Heart right ventricle (tissue), 16 donors: ENCODE measurements around the gene POLR3K. TPM values are rescaled to one million over a fixed set of nuclear protein-coding genes. Genes with fewer than 3 reads are reported as not detected.
A peak's percentile ranks its signal among the peaks of the same experiment; 100 is the strongest.

ENCODE experiments used
- ATAC-seq, 8 donors: fragments of 200-7000 bp; cut with Tn5 transposase; one replicate each; pipeline ENCODE4 v1.9.1; 2020; ENCODE audit warnings: mild to moderate bottlenecking in 8 of 8, moderate library complexity in 8 of 8, moderate number of reproducible peaks in 1 of 8
- DNase-seq, 2 donors: peaks; one replicate each; pipeline ENCODE4 v3.0.0-alpha.2; 2020
- H3K27ac ChIP-seq, 10 donors: fragments of 200-600 bp; sonication (generic) in 2 of 10; one replicate each; pipeline versions ENCODE4 v1.5.0 to v1.8.0; 2020 to 2022; ENCODE audit warnings: mild to moderate bottlenecking in 3 of 10
- H3K27me3 ChIP-seq, 7 donors: fragments of 200-600 bp; one replicate each; pipeline ENCODE4 v1.8.0; 2021 to 2022; ENCODE audit warnings: mild to moderate bottlenecking in 2 of 7
- H3K36me3 ChIP-seq, 9 donors: fragments of 200-600 bp; sonication (generic) in 1 of 9; one replicate each; pipeline versions ENCODE4 v1.5.0 to v1.8.0; 2020 to 2022; ENCODE audit warnings: mild to moderate bottlenecking in 2 of 9
- H3K4me1 ChIP-seq, 9 donors: fragments of 200-600 bp; sonication (generic) in 1 of 9; one replicate each; pipeline versions ENCODE4 v1.5.0 to v1.8.0; 2020 to 2022; ENCODE audit warnings: mild to moderate bottlenecking in 4 of 9
- H3K4me3 ChIP-seq, 10 donors: fragments of 200-600 bp; sonication (generic) in 2 of 10; one replicate each; pipeline versions ENCODE4 v1.5.0 to v1.8.0; 2020 to 2022; ENCODE audit warnings: mild to moderate bottlenecking in 7 of 10, moderate library complexity in 2 of 10
- H3K9me3 ChIP-seq, 11 donors: fragments of 200-600 bp in 10 of 11; sonication (generic) in 2 of 11; one replicate each; pipeline versions ENCODE4 v1.5.0 to v1.8.0; 2013 to 2022; ENCODE audit warnings: mild to moderate bottlenecking in 2 of 11, control low read depth in 1 of 11, moderate library complexity in 1 of 11
- WGBS, 2 donors: extraction: QIAGEN DNeasy Blood & Tissue Kit; methylation state at CpG; one replicate each; pipeline ENCODE4 v1.1.7; 2013; ENCODE audit warnings: inconsistent platforms in 1 of 2; 5-methylcytosine and 5-hydroxymethylcytosine counted together
- intact Hi-C, 10 donors: fragments of 100-400 bp; cut with DNase I; formaldehyde crosslinking; loops; one replicate each; pipeline versions ENCODE4 v1.11.1 to v1.14.2; 2022
- polyA plus RNA-seq, 2 donors: library from polyadenylated mRNA; stranded (reverse); fragments of 200-250 nt; gene quantifications; one replicate each; pipeline ENCODE4 v1.2.3, GENCODE V29; 2013
- total RNA-seq, 10 donors: library from RNA; stranded (reverse); fragmentation: NEBNext Ultra II Directional in 3 of 10; extraction: Animal tissue kit (Norgen Biotek cat#: 25700) in 3 of 10; gene quantifications; one replicate each; pipeline versions ENCODE4 v1.2.1 to v1.2.4, GENCODE V29; 2021 to 2023
- TF ChIP-seq, protein P1 (sequence below), 9 donors: fragments of 200-600 bp; sonication (generic) in 2 of 9; IDR thresholded peaks; one replicate each; pipeline versions ENCODE4 v1.5.0 to v1.8.0; 2021 to 2022; ENCODE audit warnings: antibody characterized with exemption in 9 of 9, mild to moderate bottlenecking in 5 of 9, moderate library complexity in 1 of 9
- donor health status: Arrhythmogenic right ventricular cardiomyopathy.
- donor health status: ischemic (EF 13 %, LVEDD 7.1; RV severe dilation, severe dysfunction).
- donor health status: healthy with polysubstance abuse.
- donor health status: DM: no; HTN: yes; CAD: no.
- donor health status: DM: no; HTN: no; CAD: no.
- donor health status: ischemic (EF 25% LVEDD 6.9; RV normal size, moderate dysfunction).
- donor health status: ischemic (EF 25% LVEDD 5.7; RV mildly dilated, moderate dysfunction).
- donor health status: healthy.
- donor health status: DM: yes; HTN: yes; CAD: no.
- donor health status: Ischemic cardiomyopathy.
- donor health status: ischemic (EF 35%, LVEDD 5.7; RV mildly dilated, moderate dysfunction).
- donor health status: nonischemic (EF 11% LVEDD 7.7; RV severe dilation, severe dysfunction).
- donor health status: DM: yes; HTN: yes; CAD: no.
- donor health status: PGD.
- donor health status: ischemic (EF 29% LVEDD 5.4; RV normal size, mild dysfunction).
- donor health status: nonischemic (EF 23%, LVEDD 6.1; RV moderate dilation, normal function).

The POLR3K gene
- total and polyA plus RNA-seq, 12 donors, result 6.7 to 19.2 (median 10.5) TPM

- 93% methylated on average over 15 of the region's 15 CpGs for WGBS, 2 donors
- no peaks in the 10 kb centered on the region for H3K27me3 ChIP-seq
- H3K27ac ChIP-seq, result no peak overlapping the region
- TF ChIP-seq, protein P1, sequence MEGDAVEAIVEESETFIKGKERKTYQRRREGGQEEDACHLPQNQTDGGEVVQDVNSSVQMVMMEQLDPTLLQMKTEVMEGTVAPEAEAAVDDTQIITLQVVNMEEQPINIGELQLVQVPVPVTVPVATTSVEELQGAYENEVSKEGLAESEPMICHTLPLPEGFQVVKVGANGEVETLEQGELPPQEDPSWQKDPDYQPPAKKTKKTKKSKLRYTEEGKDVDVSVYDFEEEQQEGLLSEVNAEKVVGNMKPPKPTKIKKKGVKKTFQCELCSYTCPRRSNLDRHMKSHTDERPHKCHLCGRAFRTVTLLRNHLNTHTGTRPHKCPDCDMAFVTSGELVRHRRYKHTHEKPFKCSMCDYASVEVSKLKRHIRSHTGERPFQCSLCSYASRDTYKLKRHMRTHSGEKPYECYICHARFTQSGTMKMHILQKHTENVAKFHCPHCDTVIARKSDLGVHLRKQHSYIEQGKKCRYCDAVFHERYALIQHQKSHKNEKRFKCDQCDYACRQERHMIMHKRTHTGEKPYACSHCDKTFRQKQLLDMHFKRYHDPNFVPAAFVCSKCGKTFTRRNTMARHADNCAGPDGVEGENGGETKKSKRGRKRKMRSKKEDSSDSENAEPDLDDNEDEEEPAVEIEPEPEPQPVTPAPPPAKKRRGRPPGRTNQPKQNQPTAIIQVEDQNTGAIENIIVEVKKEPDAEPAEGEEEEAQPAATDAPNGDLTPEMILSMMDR (IDR thresholded peaks at IDR 0.05), result no peak
- no peak for ATAC-seq
- no peak for DNase-seq
- no peaks in the 10 kb centered on the region for H3K9me3 ChIP-seq
- no peaks in the 10 kb centered on the region for H3K36me3 ChIP-seq
- intact Hi-C loops, result no loop called here
- peaks cover 0 to 20% (median 0%) of the 10 kb centered on the region in 9 donors for H3K4me1 ChIP-seq
- H3K4me3 ChIP-seq, result no peak overlapping the region
Measured at GRCh38 chr16:36336-36984, 16.9 kb downstream of the POLR3K start.

DNA sequence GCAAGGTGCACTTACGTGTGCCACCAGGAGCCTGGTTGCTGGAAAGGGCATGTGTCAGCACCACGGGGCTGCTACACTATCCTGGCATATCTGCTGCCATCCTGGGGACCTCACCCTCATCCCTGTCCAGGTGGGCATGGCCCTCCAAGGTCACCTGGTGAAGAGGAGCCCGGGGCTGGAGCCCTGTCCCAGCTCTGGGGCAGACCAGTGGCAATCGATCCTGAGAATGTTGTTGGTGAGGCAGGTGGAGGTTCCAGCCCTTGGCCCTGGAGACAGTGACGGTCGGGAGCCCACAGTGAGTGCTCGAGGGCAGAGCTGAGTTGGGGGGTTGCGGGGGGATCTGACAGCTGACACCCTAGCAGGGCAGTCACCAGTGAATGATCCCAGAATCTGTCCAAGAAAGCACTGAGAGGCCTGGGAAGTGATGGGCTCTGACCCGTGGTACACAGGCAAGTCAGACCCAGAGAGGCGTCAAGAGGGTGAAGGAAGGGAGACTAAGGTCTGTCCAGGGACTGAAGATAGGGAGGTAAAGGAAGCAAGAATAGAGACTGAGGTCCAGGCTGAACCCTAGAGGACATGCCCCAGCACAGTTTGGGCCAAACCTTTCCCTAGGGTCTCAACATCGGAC lies 17.6 kb downstream of the POLR3K start:
- Histone ChIP-seq H3K27me3 (no peaks in the 10 kb centered on the region), H3K36me3 (no peaks in the 10 kb centered on the region), H3K9me3 (no peaks in the 10 kb centered on the region), H3K27ac (peak overlapping the region in 1 of 10 donors; percentile 56), H3K4me1 (peaks cover 0 to 20% (median 0%) of the 10 kb centered on the region in 9 donors), H3K4me3 (no peak overlapping the region)
- TF ChIP-seq, protein P1 (IDR thresholded peaks at IDR 0.05), result no peak
- ATAC-seq (peak in 1 of 8 donors; percentile 13), DNase-seq (no peak)
- intact Hi-C loops, result no loop called here
- WGBS, 2 donors, result 86 to 93% methylated on average over 11 of the region's 11 CpGs

- peak in 5 of 8 donors; percentile 18 to 69 (median 18) for ATAC-seq
- 72 to 83% methylated on average over 17 of the region's 17 CpGs for WGBS, 2 donors
- intact Hi-C loops, result no loop called here
Measured at GRCh38 chr16:35011-35677, 18.3 kb downstream of the POLR3K start.

GRCh38 chr16:34648-34987 lies 18.8 kb downstream of the POLR3K start:
- H3K36me3 ChIP-seq, result no peaks in the 10 kb centered on the region
- H3K27me3 ChIP-seq, result no peaks in the 10 kb centered on the region
- H3K9me3 ChIP-seq, result no peaks in the 10 kb centered on the region
- peak overlapping the region in 1 of 10 donors; percentile 56 for H3K27ac ChIP-seq
- H3K4me1 ChIP-seq, result peaks cover 0 to 20% (median 0%) of the 10 kb centered on the region in 9 donors
- ATAC-seq (peak in 2 of 8 donors; percentile 18), DNase-seq (no peak)
- no peak overlapping the region for H3K4me3 ChIP-seq
- intact Hi-C loops, result no loop called here
- TF ChIP-seq, protein P1 (IDR thresholded peaks at IDR 0.05), result no peak
- 46 to 48% methylated on average over 6 of the region's 6 CpGs for WGBS, 2 donors

More at GRCh38 chr16:35011-35677, 18.3 kb downstream of the POLR3K start:
- Histone ChIP-seq H3K4me3 (no peak overlapping the region), H3K4me1 (peaks cover 0 to 20% (median 0%) of the 10 kb centered on the region in 9 donors), H3K9me3 (no peaks in the 10 kb centered on the region), H3K36me3 (no peaks in the 10 kb centered on the region), H3K27ac (peak overlapping the region in 1 of 10 donors; percentile 56), H3K27me3 (no peaks in the 10 kb centered on the region)
- TF ChIP-seq, protein P1 (IDR thresholded peaks at IDR 0.05), result no peak
- DNase-seq, result no peak
